ENCODE results near the gene CCDC28B.

Gene CCDC28B

DNA sequence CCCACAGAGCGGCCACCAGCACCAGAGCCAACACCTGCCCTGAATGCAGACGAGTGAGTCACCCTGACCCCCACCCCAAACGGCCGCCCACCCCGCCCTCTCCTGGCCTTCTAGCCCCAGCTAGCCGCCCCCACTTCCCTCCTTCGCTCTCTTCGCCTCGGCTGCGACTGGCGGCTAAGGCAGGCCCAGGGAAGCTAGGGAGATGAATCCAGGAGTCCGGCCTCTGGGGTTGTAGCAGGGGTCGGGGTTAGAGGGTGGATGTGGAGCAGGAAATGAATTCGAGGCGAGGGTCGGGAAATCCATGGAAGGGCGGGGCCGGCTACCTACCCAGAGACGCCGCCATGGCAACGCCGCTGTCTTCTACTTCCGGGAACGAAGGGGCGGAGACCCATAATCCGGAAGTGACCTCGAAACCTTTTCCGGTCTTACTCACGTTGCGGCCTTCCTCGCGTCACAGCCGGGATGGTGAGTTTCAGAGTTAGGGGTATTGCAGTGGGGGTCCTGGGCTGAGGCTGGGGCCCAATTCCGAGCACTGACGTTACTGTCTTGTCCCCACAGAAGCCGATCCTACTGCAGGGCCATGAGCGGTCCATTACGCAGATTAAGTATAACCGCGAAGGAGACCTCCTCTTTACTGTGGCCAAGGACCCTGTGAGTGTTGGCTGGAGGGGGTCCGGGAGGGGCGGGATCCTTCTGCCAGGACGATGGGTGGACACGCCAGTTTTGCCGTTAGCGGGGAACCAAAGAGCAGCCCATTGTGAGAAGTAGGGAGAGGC, 21.8 kb downstream of the CCDC28B start, which contains the start of the genes EIF3I and TMEM234:
Gene EIF3I, plus strand, starts transcription at position 428 of the 776 bp plus-strand sequence. Its CDS starts 35 bp downstream, at position 463.
Gene TMEM234, minus strand, starts transcription at position 374 of the 776 bp plus-strand sequence. Its CDS starts 31 bp downstream, at position 343.
- DNase-seq (ENCODE audit: low read depth, low spot score), result peak; percentile 94

DNA sequence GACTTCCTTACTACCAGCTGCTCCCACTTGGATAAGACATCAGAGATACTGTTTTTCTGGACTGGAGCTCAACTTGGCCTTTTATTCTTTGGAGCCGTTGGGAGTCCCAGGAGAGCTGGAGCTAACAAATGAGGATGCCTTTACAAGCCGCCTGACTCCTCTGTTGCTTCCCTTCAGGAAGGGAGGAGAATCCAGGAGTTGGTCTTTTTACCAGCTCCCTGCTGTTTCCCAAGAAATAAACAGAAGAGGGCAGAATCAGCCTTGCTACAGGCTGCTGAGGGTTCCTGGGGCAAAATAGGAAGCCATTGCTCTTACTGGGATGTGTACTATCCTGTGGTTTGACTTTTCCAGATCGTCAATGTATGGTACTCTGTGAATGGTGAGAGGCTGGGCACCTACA, 23.3 kb downstream of the CCDC28B start:
- DNase-seq (ENCODE audit: low read depth, low spot score), result no peak

DNA sequence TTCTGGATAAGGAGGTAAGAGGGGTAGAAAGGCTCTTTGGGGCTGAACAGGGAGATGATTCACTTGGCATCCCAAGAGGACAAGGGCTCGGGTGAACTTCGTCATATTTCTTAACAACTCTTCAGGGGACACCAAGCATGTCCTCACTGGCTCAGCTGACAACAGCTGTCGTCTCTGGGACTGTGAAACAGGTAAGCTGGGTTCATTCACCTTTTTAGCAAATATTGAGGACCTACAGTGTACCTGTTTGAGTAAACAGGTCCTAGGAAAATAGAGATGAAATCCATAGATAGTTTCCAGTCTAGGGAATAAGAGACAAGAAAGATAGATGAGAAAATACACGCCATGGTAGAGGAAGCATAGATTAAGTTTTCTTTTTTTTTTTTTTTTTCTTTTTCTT, 23.9 kb downstream of the CCDC28B start:
- no peak for DNase-seq (ENCODE audit: low read depth, low spot score)

DNA sequence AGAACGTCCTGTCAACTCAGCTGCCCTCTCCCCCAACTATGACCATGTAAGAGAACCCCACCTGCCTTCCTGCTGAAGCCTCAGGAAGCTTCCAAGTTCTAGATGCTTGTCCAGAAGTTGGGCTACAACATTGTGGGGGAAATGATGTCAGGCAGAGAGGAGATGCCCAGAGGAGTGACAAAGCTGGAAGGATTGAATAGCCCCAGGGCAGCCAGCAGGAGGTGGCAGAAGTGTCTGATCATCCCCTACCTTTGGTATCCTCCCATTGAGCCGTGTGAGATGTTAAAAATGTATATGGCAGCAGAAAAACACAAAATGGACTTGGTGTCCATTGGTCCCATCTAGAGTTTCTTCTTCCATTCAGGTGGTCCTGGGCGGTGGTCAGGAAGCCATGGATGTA, 28.4 kb downstream of the CCDC28B start:
- no peak for DNase-seq (ENCODE audit: low read depth, low spot score)

DNA sequence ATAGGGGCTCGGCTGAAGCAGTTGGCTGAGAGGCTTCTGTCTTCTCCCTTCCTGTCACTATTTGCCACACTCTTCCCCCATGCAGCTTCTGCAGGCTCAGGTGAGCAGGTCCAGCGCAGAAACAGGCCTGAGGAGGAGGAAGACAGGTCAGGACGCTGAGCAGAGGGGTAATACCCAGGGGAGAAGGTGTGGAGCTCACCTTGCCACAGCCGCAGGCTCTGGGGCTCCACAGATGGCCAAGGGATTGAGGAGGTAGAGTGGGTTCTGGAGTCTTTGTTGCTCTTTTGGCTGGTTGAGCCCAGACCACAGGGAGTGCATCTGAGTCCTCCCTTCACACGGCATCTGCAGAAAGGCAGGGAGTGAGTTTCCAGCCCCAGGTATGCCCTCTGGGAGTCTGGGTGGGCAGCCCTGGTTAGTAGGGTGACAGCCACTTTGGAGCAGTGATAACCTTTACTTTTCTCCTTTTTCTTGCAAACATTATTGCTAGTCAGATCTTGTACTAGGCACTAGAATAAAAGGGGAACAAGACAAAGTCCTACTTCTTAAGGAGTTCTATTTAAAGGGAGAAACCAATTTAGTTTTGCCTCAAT, 31.5 kb downstream of the CCDC28B start:
- DNase-seq (ENCODE audit: low read depth, low spot score), result no peak

DNA sequence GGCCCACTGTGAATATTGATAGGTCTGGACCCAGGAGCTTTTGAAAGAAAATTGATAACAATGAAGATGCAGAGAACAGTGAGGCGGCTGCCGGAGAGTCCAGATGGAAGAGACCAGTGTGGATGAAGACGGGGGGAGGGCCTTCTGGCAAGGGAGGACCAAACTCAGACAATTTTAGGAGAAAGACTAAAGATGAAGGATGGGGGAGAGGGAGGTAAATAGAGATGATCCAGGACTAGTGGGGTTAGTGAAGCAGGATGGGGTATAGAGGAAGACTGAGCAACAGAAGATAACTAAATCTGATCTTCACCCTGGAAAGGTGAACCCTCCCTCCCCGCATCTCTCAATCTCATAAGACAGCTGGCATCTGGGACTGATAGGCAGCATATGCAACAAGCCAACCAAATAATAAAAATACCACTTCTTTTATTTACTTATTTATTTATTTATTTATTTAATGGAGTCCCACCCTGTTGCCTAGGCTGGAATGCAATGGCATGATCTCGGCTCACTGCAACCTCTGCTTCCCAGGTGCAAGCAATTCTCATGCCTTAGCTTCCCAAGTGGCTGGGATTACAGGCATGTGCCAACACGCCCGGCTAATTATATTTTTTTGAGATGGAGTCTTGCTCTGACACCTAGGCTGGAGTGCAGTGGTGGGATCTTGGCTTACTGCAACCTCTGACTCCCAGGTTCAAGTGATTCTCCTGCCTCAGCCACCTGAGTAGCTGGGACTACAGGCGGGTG, 32.3 kb downstream of the CCDC28B start:
- DNase-seq (ENCODE audit: low read depth, low spot score), result no peak

DNA sequence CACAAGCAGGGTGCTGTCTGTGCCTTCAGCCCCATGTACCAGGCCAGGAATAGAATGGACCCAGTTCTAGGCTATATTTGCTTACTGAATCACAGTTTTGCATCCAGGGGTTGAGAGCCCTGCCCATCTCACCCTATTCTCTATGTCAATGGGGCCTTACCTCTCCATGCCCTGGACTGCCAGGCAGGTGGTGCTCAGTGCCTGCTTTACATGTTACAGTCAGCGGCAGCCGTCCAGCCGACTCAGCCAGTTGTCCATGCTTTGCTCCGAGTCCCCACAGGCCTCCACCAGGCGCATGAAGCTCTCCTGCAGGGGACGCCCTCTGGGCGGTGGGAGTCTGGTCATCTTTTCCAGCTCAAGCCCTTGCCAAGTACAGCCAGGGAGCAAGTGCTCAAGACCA, 34.4 kb downstream of the CCDC28B start:
- no peak for DNase-seq (ENCODE audit: low read depth, low spot score)

DNA sequence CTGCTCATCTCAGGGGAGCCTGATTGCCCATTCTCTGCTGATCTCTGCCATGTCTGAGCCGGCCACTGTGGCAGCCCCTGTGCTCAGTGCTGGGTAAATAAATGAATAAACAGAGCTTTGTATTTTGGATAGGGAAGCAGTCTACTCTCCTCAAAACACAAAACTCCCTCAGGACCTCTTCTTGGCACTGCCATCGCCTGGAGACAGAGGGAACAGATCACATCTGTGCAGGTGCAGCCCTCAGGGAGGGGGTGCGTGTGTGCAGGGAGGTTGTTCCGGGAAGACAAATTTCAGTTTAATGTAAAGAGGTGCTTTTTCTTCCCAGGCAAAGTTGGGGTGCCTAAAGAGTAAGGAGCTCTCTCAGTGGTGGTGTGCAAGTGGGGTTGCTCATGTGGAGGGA, 38.9 kb downstream of the CCDC28B start:
- DNase-seq (ENCODE audit: low read depth, low spot score), result no peak

DNA sequence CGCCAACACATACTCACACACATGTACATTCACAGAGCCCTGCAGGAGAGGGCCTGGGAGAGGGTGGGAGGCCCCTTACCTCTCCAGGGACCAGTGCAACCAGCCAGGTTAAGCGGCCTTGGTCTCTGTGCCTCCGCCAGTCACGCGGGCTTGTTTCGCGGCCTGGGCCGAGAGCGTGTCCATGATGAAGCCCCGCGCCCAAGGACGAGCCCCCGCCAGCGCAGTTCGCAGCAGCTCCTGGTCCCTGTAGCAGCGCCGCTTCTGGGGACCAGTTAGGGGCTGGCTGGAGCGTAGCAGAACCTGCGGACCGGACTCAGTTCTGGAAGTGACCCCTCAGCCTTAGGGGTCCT, 39.4 kb downstream of the CCDC28B start:
- no peak for DNase-seq (ENCODE audit: low read depth, low spot score)

DNA sequence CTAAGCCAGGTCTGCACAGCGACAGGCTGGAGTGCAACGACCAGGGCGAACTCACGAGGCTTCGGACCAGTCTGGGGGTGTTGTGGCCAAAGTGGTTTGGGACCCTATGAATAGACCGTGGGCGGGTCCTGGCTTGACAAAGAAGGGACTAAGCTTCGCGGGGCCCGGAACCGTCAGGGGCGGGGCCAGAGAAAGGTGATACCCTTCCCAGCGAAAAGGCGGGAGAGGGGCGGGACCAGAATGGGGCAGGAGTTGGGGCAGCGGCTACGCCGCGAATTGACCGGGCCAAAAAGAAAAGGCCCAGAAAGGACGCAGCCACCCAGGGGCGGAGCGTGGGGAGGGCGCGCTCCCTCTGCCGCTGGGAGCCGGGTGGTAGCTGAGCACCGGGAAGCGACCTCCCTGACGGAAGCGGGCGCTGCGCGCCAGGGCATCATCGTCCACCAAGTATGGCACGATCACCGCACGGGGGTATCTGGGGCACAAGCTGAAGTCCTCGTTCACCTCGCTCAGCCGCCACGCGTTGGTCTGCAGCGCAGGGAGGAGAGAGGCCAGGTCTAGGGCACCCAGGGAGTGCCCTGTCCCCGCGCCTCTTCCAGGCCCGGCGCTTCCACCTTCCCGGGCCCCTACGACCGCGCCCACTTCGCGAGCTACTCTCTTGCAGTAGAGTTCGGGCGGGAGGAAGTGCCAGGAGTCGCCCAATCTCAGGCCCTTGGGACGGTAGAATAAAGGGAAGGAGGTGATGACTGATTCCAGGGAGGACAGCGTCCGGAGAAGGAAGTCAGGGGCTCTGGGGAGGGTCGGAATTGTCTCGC, 40.0 kb downstream of the CCDC28B start:
- DNase-seq (ENCODE audit: low read depth, low spot score), result peak; percentile 76

DNA sequence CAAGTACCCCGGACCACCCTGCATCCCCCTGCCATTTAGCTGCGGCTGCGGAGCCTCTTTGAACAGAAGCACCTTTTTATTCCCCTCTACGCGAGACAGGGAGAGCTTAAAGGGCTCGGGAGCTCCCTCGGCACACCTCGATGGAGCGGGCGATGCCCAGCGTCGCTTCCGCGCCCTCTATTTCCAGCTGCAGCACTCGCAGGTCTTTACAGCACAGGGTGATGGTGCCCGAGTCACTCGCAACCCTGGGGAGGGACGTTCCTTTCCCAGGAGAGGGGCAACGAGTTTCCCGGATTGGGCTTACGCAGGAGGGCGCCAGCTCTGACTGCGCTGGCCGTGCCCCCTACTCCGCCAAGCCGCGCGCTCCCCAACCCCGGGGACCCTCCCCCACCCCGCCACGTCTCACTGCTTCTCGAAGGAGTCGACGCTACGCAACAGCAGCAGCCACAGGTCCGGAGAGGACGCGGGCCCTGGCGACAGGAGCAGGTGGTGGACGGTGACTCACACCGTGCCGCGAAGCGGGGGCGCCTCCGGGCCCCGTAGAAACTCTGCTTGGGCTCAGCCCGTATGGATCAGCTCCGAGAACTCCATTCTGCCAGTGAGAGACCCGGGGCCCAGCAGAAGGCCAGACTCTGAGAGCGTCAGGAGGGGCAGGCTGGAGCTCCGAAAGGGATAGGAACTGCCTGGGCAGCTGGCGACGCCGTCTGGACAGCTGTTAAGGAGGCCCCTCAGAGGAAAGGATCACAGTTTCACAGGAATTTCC, 40.8 kb downstream of the CCDC28B start:
- no peak for DNase-seq (ENCODE audit: low read depth, low spot score)

DNA sequence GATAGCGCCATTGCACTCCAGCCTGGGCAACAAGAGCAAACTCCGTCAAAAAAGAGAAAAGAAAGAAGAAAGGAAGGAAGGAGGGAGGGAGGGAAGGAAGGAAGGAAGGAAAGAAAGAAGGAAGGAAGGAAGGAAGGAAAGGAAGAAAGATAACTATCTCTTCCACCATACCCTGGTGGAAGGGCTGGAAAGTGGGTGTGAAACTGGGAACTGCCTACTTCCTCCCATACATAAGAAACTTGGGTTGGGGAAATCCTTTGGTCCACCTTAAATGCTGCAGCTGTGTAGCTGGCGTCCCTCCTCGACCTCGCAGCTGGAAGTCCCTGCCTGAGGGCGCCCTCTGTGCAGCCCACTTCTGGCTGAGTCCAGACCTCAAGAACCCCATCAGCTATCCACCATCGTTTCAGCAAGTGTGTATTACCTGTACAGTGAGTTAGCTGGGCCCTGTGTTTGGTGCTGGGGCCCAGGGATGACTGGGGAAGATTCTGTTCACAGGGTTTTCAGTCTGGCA, 42.0 kb downstream of the CCDC28B start:
- DNase-seq (ENCODE audit: low read depth, low spot score), result no peak

DNA sequence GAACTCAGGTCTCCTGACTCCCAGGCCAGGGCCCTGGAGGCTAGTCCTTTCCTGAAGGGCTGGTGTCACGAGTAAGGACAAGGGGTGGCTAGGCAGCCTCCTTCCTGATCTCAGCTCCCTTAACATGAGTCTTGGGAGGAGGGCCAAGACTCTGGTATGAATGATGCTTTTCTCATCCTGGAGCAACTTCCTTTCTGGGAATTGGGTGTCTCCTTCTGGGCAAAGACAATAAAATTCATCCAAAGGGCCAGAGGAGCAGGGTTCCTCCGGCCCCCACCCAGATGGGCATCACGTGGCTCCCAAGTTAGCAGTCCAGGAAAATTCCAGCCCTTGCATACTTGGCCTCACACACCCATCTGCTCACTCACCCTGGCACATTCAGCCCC, 46.5 kb downstream of the CCDC28B start, which contains the start of gene FAM167B:
Gene FAM167B, plus strand, starts transcription at position 335 of the 386 bp plus-strand sequence. CDS start 200 bp downstream, outside the sequence.
- DNase-seq (ENCODE audit: low read depth, low spot score), result no peak

DNA sequence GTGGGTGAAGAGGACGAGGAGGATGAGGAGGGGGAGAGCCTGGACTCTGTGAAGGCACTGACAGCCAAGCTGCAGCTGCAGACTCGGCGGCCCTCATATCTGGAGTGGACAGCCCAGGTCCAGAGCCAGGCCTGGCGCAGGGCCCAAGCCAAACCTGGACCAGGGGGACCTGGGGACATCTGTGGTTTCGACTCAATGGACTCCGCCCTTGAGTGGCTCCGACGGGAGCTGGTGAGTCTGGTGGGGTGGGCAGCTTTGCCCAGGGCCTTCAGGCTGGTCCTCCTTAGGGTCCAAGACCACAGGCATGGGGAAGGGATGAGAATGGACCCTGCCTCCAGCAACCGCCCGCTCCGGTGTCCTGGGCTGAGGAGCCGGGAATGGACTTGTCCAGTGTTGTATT, 47.1 kb downstream of the CCDC28B start:
- no peak for DNase-seq (ENCODE audit: low read depth, low spot score)

DNA sequence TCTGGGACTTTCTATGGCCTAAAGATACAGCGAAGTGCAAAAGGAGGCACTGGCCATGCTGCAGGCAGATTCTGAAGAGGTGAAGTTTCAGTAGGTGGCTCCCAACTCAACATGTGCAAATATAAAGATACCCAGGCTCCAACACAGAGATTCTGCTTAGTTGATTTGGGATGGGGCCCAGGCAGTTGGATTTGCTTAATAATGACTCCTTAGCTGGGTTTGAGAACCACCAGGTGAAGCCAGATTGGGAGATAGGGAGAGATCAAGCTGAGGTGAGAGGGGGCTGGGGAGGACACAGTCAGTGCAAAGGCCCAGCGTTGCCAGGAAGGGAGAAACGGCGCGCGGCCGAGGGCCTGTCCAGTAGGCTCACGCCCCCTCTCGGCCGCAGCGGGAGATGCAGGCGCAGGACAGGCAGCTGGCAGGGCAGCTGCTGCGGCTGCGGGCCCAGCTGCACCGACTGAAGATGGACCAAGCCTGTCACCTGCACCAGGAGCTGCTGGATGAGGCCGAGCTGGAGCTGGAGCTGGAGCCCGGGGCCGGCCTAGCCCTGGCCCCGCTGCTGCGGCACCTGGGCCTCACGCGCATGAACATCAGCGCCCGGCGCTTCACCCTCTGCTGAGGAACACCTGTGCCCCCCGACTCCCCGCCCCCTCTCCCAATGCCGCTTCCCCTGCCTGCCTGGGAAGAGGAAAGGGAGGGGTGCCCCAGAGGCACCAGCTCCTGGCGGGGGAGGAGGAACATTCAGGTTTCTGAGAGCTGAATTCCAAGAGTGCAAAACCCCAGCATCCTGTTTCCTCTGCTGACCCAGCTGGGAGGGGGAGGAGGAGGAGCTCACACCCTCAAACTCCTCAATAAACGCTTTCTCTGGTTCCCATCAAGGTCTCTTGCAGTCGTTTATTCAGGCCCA, 47.8 kb downstream of the CCDC28B start:
- DNase-seq (ENCODE audit: low read depth, low spot score), result peak; percentile 88

DNA sequence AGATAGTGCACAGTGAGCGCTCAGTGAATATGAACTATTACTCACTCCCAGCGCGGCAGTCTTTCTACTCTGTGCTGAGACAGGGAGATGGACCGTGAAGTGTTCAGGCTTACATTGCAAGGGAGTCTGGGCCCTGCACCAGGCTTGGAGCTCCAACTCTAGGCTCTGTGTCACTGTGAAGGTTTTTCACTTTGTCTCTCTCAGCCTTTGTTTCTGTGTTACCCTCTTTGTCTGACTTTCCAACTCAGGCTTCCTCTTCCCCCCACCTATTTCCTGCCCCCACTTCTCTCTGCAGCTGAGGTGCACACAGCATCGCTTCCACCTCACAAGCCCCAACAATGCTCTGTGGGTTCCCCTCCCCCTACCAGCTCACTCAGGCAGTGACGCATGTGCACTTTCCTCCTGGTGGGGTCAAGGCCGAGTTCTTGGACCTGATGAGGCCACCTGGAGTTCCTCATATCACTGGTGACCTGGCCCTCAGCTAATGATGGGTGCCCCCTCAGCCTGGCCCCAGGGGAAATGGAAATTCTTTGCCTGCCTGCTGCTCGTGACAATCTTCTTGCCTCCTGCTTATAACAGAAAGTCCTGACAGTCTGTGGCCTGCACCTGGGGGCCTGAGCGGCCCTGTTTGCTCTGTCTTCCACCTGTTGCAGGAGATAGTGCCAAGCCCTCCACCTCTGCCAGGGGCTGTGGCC, 49.6 kb downstream of the CCDC28B start:
- no peak for DNase-seq (ENCODE audit: low read depth, low spot score)

DNA sequence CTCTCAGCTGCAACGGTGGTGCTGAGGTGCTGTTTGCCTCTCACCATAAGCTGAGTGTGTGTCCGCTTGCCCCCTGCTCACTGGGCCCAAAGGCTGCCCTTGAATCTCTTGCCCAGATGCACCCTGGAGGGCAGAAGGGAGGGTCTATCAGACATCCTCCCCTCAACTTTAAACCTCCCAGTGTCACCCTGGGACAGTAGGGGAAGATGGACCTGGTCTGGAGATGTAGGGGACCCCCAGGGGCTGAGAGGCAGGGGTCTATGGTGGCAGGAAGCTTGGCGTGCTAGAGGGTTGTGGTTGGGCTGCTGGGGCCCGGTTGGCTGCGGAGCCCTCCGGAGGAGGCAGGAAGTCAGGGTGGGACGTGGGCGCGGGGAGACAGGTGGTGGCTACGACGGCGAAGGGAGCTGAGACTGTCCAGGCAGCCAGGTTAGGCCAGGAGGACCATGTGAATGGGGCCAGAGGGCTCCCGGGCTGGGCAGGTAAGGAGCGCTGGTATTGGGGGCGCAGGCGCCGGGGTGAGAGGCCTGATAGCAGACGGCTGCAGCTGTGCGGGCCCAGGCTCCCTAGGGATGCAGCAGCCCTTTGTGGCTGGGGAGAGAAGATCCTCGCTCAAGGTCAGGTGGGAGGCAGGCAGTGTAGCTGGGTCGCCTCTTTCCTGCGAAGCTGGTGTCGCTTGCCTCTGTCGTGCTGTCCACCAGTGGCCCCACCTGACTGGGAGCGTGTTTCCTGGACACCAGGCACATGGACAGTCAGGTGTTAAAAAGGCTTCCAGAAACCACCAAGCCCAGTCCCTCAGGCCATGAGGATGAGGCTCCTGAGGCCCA, 50.7 kb downstream of the CCDC28B start, which contains the start of gene LCK:
Gene LCK, plus strand, starts transcription at position 373 of the 824 bp plus-strand sequence. CDS start 23,065 bp downstream, outside the sequence.
- DNase-seq (ENCODE audit: low read depth, low spot score), result no peak
